Measurements from ENCODE around the gene RAD18. TPM values are rescaled to one million over a fixed set of nuclear protein-coding genes. Genes with fewer than 3 reads are reported as not detected.

RAD18 gene
- polyA plus RNA-seq, 3 donors = 1.9 to 6.9 (median 5.1) TPM

- Histone ChIP-seq H3K4me3 (replicated peaks in 1 of 3; ENCODE audit: low read depth in 2 of 3, low read length in 3 of 3) (no peak overlapping the region), H3K36me3 (replicated peaks in 1 of 2; ENCODE audit: control insufficient read depth in 1 of 2, insufficient read depth in 2 of 2, low read length in 2 of 2) (no peaks in the 10 kb centered on the region), H3K9me3 (replicated peaks in 1 of 2; ENCODE audit: control insufficient read depth in 1 of 2, insufficient read depth in 1 of 2, low read length in 2 of 2) (no peaks in the 10 kb centered on the region), H2AFZ (ENCODE audit: insufficient read depth, low read depth, low read length, poor library complexity, severe bottlenecking) (no peak overlapping the region), H3K79me2 (ENCODE audit: insufficient read depth, low read length) (no peaks in the 10 kb centered on the region), H3K27ac (ENCODE audit: low read depth in 1 of 2, low read length in 2 of 2) (no peak overlapping the region), H3K4me1 (ENCODE audit: control insufficient read depth in 1 of 2, insufficient read depth in 2 of 2, low read length in 2 of 2) (no peaks in the 10 kb centered on the region), H3K4me2 (replicated peaks; ENCODE audit: extremely low read depth, low read length, poor library complexity, severe bottlenecking) (no peak overlapping the region), H4K20me1 (ENCODE audit: insufficient read depth, low read length) (no peaks in the 10 kb centered on the region), H3K27me3 (ENCODE audit: control insufficient read depth in 2 of 2, insufficient read depth in 2 of 2, low read length in 2 of 2) (no peaks in the 10 kb centered on the region), H3K9ac (ENCODE audit: insufficient read depth, low read length, poor library complexity, severe bottlenecking) (no peak overlapping the region)
- Mint-ChIP-seq H3K9me3 (peaks cover 0 to 2% (median 0%) of the 10 kb centered on the region in 7 donors), H3K4me1 (no peaks in the 10 kb centered on the region), H3K4me3 (no peak overlapping the region), H3K27me3 (ENCODE audit: low read depth in 3 of 3) (peaks cover 0 to 1% (median 0%) of the 10 kb centered on the region in 3 donors), H3K27ac (peak overlapping the region in 1 of 7 donors; percentile 40), H3K36me3 (no peaks in the 10 kb centered on the region)
- DNase-seq = no peak
- 94% methylated on average over 7 of the region's 11 CpGs for WGBS (ENCODE audit: insufficient coverage)
- TF ChIP-seq, protein P1, sequence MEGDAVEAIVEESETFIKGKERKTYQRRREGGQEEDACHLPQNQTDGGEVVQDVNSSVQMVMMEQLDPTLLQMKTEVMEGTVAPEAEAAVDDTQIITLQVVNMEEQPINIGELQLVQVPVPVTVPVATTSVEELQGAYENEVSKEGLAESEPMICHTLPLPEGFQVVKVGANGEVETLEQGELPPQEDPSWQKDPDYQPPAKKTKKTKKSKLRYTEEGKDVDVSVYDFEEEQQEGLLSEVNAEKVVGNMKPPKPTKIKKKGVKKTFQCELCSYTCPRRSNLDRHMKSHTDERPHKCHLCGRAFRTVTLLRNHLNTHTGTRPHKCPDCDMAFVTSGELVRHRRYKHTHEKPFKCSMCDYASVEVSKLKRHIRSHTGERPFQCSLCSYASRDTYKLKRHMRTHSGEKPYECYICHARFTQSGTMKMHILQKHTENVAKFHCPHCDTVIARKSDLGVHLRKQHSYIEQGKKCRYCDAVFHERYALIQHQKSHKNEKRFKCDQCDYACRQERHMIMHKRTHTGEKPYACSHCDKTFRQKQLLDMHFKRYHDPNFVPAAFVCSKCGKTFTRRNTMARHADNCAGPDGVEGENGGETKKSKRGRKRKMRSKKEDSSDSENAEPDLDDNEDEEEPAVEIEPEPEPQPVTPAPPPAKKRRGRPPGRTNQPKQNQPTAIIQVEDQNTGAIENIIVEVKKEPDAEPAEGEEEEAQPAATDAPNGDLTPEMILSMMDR (IDR thresholded peaks at IDR 0.05) = no peak
- intact Hi-C loops (cut with micrococcal nuclease) = no loop called here
These were observed 46.8 kb upstream of the RAD18 start for GRCh38 chr3:9009976-9010545.

- Histone ChIP-seq H3K27ac (ENCODE audit: low read depth in 1 of 2, low read length in 2 of 2) (no peak overlapping the region), H4K20me1 (ENCODE audit: insufficient read depth, low read length) (no peaks in the 10 kb centered on the region), H3K9me3 (replicated peaks in 1 of 2; ENCODE audit: control insufficient read depth in 1 of 2, insufficient read depth in 1 of 2, low read length in 2 of 2) (no peaks in the 10 kb centered on the region), H3K4me2 (replicated peaks; ENCODE audit: extremely low read depth, low read length, poor library complexity, severe bottlenecking) (no peak overlapping the region), H3K4me3 (replicated peaks in 1 of 3; ENCODE audit: low read depth in 2 of 3, low read length in 3 of 3) (no peak overlapping the region), H3K27me3 (ENCODE audit: control insufficient read depth in 2 of 2, insufficient read depth in 2 of 2, low read length in 2 of 2) (no peaks in the 10 kb centered on the region), H3K79me2 (ENCODE audit: insufficient read depth, low read length) (no peaks in the 10 kb centered on the region), H2AFZ (ENCODE audit: insufficient read depth, low read depth, low read length, poor library complexity, severe bottlenecking) (no peak overlapping the region), H3K9ac (ENCODE audit: insufficient read depth, low read length, poor library complexity, severe bottlenecking) (no peak overlapping the region), H3K4me1 (ENCODE audit: control insufficient read depth in 1 of 2, insufficient read depth in 2 of 2, low read length in 2 of 2) (no peaks in the 10 kb centered on the region), H3K36me3 (replicated peaks in 1 of 2; ENCODE audit: control insufficient read depth in 1 of 2, insufficient read depth in 2 of 2, low read length in 2 of 2) (no peaks in the 10 kb centered on the region)
- Mint-ChIP-seq H3K9me3 (peaks cover 0 to 2% (median 0%) of the 10 kb centered on the region in 7 donors), H3K36me3 (no peaks in the 10 kb centered on the region), H3K27me3 (ENCODE audit: low read depth in 3 of 3) (peaks cover 0 to 1% (median 0%) of the 10 kb centered on the region in 3 donors), H3K27ac (no peak overlapping the region), H3K4me1 (no peaks in the 10 kb centered on the region), H3K4me3 (no peak overlapping the region)
- TF ChIP-seq, protein P1 (IDR thresholded peaks at IDR 0.05) = no peak
- DNase-seq = no peak
- WGBS (ENCODE audit: insufficient coverage) = 83% methylated on average over 4 of the region's 6 CpGs
- intact Hi-C loops (cut with micrococcal nuclease) = no loop called here
These were observed 45.4 kb upstream of the RAD18 start for GRCh38 chr3:9008550-9009255.

Data from CD14-positive monocyte (primary cell).